Chondrocyte (in vitro differentiated cells): ENCODE data around the gene PSKH1. TPM values are rescaled to one million over a fixed set of nuclear protein-coding genes. Genes with fewer than 3 reads are reported as not detected.
A peak's percentile ranks its signal among the peaks of the same experiment; 100 is the strongest.

Experiments
- DNase-seq: peaks from one replicate; pipeline ENCODE4 v3.0.0; 2021; ENCODE audit warnings: mixed read lengths, low spot score
- H3K27ac Mint-ChIP-seq: one replicate; pipeline ENCODE4 v1.8.0; 2021; ENCODE audit warnings: mild to moderate bottlenecking, moderate library complexity, mixed read lengths; ENCODE audit not compliant: unreplicated experiment
- H3K27me3 Mint-ChIP-seq: 2 replicates; pipeline ENCODE4 v1.8.0; 2021; ENCODE audit warnings: low read depth, mixed read lengths
- H3K36me3 Mint-ChIP-seq: 2 replicates; pipeline ENCODE4 v1.8.0; 2021; ENCODE audit warnings: low read depth, mixed read lengths
- H3K4me1 Mint-ChIP-seq: 2 replicates; pipeline ENCODE4 v1.8.0; 2021; ENCODE audit warnings: low read depth, mild to moderate bottlenecking, mixed read lengths
- H3K4me3 Mint-ChIP-seq: one replicate; pipeline ENCODE4 v1.8.0; 2021; ENCODE audit warnings: mild to moderate bottlenecking, moderate library complexity, mixed read lengths; ENCODE audit not compliant: unreplicated experiment
- H3K9me3 Mint-ChIP-seq: 2 replicates; pipeline ENCODE4 v1.8.0; 2021; ENCODE audit warnings: low read depth, mixed read lengths
- total RNA-seq: library from RNA; stranded (reverse); gene quantifications from 3 replicates; pipeline ENCODE4 v1.2.1, GENCODE V29; 2021
- TF ChIP-seq, protein P1 (sequence below): fragments of 200-600 bp; sonication (generic); IDR thresholded peaks from 2 replicates; pipeline ENCODE4 v1.5.0; 2021; ENCODE audit warnings: antibody characterized with exemption, mild to moderate bottlenecking, moderate library complexity

Gene PSKH1
- total RNA-seq, 1 donor from 2014 or later = 35.9 TPM

- H3K27ac Mint-ChIP-seq = no peak overlapping the region
- TF ChIP-seq, protein P1, sequence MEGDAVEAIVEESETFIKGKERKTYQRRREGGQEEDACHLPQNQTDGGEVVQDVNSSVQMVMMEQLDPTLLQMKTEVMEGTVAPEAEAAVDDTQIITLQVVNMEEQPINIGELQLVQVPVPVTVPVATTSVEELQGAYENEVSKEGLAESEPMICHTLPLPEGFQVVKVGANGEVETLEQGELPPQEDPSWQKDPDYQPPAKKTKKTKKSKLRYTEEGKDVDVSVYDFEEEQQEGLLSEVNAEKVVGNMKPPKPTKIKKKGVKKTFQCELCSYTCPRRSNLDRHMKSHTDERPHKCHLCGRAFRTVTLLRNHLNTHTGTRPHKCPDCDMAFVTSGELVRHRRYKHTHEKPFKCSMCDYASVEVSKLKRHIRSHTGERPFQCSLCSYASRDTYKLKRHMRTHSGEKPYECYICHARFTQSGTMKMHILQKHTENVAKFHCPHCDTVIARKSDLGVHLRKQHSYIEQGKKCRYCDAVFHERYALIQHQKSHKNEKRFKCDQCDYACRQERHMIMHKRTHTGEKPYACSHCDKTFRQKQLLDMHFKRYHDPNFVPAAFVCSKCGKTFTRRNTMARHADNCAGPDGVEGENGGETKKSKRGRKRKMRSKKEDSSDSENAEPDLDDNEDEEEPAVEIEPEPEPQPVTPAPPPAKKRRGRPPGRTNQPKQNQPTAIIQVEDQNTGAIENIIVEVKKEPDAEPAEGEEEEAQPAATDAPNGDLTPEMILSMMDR = no peak
- no peaks in the 10 kb centered on the region for H3K27me3 Mint-ChIP-seq
- no peaks in the 10 kb centered on the region for H3K4me1 Mint-ChIP-seq
- no peaks in the 10 kb centered on the region for H3K9me3 Mint-ChIP-seq
- no peak for DNase-seq
- peaks cover 30% of the 10 kb centered on the region for H3K36me3 Mint-ChIP-seq
- H3K4me3 Mint-ChIP-seq = no peak overlapping the region
Observed at GRCh38 chr16:67949645-67950044, 56.6 kb downstream of the PSKH1 start.

DNA sequence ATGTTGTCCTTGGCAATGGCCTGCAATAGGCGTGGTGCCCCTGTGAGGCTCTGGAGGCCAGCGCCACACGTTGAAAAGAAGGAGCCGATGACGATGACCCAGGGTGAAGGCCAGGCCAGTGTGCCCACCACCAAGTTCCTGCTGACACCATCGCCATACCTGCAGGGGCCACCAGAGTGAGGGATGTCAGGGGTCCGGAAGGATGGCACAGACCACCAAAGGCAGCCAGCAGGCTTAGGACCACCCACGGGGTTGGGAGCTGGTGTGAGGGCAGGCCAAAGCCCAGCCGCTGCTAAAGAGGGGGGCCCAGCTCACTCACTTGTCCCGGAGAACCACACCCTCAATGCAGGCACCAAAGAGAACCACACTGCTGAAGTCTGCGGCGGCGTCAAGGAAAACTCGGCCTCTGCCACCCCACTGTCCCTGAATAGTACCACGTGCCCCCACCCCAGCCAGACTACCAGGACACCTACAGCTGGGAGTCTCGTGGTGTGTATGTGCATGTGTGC is 57.3 kb downstream of the PSKH1 start:
- DNase-seq = no peak
- H3K27me3 Mint-ChIP-seq = no peaks in the 10 kb centered on the region

DNA sequence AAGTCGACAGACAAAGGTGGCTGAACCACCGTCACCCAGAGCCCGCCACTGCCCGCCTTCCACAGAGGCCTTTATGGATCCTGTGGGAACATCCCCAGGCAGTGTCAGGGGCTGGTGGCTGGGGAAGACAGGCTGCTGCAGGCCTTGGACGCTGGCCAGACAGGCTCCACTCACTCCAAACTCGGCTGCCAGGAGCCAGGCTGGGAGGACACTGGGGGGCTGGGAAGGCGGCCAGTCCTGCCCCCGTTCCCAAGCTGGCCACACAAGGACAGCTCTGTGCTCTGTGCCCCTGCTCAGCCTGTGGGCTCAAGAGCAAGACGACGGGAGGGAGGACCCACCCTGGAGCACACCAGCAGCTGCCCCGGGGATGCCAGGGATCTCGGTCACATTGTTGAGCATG is 58.4 kb downstream of the PSKH1 start:
- Mint-ChIP-seq H3K27me3 (no peaks in the 10 kb centered on the region), H3K4me1 (no peaks in the 10 kb centered on the region), H3K27ac (no peak overlapping the region), H3K4me3 (no peak overlapping the region), H3K36me3 (peaks cover 29% of the 10 kb centered on the region), H3K9me3 (no peaks in the 10 kb centered on the region)
- TF ChIP-seq, protein P1 = no peak
- DNase-seq = no peak

More for the DNA sequence above, 57.3 kb downstream of the PSKH1 start:
- H3K4me3 Mint-ChIP-seq = no peak overlapping the region
- no peaks in the 10 kb centered on the region for H3K9me3 Mint-ChIP-seq
- H3K27ac Mint-ChIP-seq = no peak overlapping the region
- no peaks in the 10 kb centered on the region for H3K4me1 Mint-ChIP-seq
- peaks cover 34% of the 10 kb centered on the region for H3K36me3 Mint-ChIP-seq
- TF ChIP-seq, protein P1 = no peak

DNA sequence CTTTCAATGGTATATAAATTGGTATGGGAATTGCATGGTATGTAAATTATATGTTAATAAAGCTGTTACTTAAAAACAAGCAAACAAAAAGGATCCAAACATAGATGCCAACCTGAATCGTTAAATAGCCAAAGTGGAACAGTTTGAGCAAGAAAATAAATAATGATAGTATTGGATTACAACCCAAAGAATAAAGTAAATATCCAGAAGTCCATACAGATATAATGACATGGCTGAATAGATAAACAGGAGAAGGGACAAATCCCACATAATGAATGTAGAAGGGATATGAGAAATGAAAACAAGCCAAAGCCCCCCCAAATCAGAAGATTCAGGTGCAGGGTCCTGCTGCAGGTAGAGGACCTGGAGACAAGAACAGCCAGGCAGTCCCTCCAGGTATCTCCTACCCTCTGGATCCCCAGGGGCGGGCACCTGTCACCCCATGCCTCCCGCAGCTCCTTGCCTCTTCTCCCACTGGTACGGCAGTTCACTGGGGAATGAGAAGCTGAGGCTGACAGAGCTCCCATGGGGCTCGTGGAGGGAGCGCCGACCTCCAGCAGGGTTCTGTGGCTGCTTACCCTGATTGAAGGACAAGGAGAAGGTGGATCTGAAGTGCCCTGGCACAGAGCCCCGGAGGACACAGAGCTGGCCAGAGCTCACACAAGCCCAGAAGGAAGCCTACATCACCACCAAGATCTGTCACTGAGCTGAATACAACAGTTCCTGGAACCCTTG is 60.8 kb downstream of the PSKH1 start:
- Mint-ChIP-seq H3K27ac (peak overlapping the region; percentile 32), H3K9me3 (no peaks in the 10 kb centered on the region), H3K27me3 (no peaks in the 10 kb centered on the region), H3K4me1 (no peaks in the 10 kb centered on the region), H3K36me3 (peaks cover 29% of the 10 kb centered on the region), H3K4me3 (no peak overlapping the region)
- no peak for DNase-seq
- TF ChIP-seq, protein P1 = no peak

GRCh38 chr16:67954421-67955196 is 61.6 kb downstream of the PSKH1 start:
- Mint-ChIP-seq H3K27me3 (no peaks in the 10 kb centered on the region), H3K27ac (peak overlapping the region; percentile 32), H3K4me3 (no peak overlapping the region), H3K9me3 (no peaks in the 10 kb centered on the region), H3K4me1 (peaks cover 5% of the 10 kb centered on the region), H3K36me3 (peaks cover 29% of the 10 kb centered on the region)
- DNase-seq = no peak
- TF ChIP-seq, protein P1 = no peak
